ENCODE data around the gene GNB2.
A peak's percentile ranks its signal among the peaks of the same experiment; 100 is the strongest.
"Not testable (repeated sequence)": the region's sequence is repeated elsewhere in the genome, so short reads cannot be mapped to it uniquely, and the experiment has no call there.

The GNB2 gene

DNA sequence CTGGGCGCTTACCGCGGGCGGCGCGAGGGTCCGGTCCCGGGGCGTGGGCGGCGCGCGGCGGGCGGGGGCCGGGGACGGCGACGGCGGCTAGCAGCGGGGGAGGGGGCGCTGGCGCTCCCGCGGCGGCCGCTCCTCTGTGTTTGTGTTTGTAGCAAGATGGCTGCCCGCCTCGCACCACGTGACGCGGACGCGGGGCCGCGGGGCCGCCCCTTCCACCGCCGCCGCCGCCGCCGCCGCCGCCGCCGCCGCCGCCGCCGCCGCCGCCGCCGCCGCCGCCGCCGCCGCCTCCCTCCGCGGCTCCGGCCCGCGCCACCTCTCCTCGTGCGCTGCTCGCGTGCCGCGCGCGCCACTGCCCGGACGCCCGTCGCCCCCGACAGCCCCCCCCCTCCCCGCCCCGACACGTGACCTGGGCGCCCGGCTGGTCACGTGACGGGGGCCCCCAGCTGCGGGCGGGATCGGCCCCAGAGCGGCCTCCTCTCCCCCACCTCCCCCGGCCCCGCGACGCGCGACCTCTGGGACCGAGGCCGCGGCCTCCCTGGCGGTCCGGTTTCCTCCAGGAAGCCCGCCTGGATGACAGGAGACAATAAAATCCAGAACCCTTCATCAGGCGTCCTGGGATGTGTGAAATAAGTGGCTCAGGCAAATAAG, 20.7 kb downstream of the GNB2 start, which contains the start of gene GIGYF1:
Gene GIGYF1 (minus strand): TSS at position 153 of the 648 bp plus-strand sequence. CDS start 6,012 bp downstream, outside the sequence.
- DNase-seq (ENCODE audit: low read depth, low spot score) = no peak

DNA sequence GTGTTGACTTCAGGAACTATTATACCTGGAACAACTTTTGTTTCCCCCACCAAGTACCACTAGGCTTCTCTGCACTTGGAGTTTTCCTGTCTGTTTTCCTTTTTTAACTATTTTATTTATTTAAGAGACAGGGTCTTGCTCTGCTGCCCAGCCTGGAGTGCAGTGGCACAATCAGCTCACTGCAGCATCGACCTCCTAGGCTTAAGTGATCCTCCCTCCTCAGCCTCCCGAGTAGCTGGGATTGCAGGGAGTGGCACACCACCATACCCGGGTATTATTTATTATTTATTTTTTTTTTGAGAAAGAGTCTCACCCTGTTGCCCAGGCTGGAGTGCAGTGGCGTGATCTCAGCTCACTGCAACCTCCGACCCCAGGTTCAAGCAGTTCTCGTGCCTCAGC, 22.6 kb downstream of the GNB2 start:
- no peak for DNase-seq (ENCODE audit: low read depth, low spot score)

DNA sequence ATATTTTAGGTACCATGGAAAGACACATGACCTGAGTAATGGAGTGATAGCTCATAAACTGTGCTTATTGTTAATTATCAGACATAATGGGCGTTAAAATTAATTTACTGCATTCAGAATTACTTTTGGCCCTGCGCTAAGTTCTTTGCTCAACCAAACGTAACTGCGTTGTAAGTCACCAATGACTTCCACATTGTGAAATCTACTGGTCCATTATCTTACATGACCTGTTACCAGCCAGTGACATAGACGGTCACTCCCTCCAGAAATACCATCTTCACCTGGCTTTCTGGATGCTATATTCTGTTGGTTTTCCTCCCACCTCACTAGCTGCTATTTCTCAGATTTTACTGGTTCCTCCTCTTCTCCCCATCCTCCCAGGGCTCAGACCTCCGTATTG, 25.5 kb downstream of the GNB2 start:
- DNase-seq (ENCODE audit: low read depth, low spot score) = no peak

DNA sequence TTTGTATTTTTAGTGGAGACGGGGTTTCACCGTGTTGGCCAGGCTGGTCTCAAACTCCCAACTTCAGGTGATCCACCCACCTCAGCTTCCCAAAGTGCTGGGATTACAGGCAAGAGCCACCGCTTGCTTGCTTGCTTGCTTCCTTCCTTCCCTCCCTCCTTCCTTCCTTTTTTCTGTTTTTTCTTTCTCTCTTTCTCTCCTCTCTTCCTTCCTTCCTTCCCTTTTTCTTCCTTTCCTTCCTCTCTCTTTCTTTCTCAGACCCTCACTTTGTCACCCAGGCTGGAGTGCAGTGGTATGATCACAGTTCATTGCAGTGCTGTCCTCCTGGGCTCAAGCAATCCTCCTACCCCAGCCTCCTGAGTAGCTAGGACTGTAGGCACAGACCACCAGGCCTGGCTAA, 27.5 kb downstream of the GNB2 start:
- DNase-seq (ENCODE audit: low read depth, low spot score) = not testable (repeated sequence)

DNA sequence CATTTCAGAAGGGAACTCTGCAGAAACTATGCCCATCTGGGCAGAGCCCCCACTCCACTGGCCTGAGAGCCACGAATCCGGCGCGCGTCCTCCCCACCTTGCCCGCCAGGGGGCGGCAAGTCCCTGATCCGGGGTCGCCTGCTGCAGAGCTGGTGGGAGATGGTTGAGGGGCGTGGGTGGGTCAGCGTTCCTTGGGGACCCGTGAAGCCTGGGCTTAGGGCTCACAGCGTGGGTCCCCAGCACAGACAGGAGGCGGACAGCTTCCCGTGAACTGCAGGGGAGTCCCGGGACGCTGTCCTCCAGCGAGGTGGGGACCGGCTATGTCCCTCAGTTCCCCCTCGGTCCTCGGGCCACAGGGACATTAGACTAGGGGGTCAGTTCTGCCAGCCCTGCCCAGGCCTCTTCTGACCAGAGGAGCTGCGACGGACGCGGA, 31.8 kb downstream of the GNB2 start:
- DNase-seq (ENCODE audit: low read depth, low spot score) = peak; percentile 44

DNA sequence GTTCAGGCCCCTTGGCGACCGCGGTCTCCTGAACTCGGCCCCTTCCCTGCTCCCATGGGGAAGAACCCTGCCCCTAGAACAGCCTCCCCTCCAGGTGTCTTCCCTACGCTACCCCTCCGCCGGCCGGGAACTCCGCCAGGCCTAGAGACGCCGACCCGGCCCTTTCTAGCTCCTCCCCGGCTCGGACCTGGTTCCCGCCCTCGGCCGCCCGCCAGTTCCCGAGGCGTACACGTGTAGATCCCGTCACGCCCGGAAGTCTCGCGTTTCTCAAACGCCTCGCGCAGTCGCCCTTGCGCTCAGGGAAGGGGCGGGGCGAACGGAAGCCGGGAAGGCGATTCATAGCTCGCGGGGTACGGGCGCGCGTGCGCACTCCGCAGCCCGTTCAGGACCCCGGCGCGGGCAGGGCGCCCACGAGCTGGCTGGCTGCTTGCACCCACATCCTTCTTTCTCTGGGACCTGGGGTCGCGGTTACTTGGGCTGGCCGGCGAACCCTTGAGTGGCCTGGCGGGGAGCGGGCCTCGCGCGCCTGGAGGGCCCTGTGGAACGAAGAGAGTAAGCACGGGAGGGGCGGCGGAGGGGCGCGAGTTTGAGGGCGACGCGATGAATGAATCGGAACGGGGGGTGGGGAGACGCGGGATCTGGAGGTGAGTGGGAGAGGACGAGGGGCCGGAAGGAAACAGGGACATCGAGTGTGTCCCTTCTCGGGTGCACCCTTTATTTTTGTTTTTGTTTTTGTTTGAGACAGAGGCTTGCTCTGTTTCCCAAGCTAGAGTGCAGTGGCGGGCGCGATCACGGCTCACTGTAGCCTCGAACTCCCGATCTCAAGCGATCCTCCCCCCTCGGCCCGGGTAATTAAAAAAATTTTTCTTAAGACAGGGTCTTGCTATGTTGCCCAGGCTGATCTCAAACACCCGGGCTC, 32.5 kb downstream of the GNB2 start, which contains the start of gene POP7:
Gene POP7 (plus strand): TSS at position 369 of the 919 bp plus-strand sequence. CDS start 710 bp downstream, outside the sequence.
- peak; percentile 95 for DNase-seq (ENCODE audit: low read depth, low spot score)

DNA sequence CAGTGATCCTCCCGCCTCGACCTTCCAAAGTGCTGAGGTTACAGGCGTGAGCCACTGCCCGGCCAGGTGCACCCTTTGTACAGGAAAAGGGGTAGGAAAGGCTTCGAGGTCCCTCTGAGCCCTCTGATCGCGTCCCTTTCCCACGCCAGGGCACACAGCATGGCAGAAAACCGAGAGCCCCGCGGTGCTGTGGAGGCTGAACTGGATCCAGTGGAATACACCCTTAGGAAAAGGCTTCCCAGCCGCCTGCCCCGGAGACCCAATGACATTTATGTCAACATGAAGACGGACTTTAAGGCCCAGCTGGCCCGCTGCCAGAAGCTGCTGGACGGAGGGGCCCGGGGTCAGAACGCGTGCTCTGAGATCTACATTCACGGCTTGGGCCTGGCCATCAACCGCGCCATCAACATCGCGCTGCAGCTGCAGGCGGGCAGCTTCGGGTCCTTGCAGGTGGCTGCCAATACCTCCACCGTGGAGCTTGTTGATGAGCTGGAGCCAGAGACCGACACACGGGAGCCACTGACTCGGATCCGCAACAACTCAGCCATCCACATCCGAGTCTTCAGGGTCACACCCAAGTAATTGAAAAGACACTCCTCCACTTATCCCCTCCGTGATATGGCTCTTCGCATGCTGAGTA, 33.3 kb downstream of the GNB2 start:
- DNase-seq (ENCODE audit: low read depth, low spot score) = no peak

DNA sequence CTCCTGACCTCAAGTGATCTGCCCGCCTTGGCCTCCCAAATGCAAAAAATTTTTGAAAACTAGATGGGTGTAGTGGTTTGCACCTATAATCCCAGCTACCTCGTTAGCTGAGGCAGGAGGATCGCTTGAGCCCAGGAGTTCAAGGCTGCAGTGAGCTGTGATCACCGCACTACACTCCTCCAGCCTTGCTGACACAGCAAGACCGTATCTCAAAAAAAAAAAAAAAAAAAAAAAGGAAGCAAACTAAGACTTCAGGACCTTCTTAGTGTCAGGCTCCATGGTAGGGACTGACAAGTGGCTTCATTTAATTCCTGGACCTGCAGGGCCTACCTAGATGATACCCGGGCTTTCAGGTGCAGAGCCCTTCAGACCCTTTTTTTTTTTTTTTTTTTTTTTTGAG, 34.9 kb downstream of the GNB2 start:
- DNase-seq (ENCODE audit: low read depth, low spot score) = no peak

DNA sequence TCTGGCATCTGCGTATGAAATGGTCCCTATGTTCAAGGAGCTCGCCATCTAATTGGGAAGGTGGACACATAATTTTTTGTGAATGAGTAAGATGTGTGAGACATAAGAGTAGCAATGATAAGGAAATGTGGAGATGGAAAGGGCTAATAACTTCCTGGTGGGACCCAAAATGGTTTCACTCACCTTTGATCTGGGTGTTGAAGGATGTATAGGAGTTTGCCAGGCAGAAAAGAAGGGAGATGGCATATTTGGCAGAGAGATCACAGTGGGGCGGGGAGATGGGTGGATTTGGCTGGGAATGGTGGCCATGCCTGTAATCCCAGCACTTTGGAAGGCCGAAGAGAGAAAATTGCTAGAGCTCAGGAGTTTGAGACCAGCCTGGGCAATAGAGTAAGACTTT, 36.9 kb downstream of the GNB2 start:
- no peak for DNase-seq (ENCODE audit: low read depth, low spot score)

DNA sequence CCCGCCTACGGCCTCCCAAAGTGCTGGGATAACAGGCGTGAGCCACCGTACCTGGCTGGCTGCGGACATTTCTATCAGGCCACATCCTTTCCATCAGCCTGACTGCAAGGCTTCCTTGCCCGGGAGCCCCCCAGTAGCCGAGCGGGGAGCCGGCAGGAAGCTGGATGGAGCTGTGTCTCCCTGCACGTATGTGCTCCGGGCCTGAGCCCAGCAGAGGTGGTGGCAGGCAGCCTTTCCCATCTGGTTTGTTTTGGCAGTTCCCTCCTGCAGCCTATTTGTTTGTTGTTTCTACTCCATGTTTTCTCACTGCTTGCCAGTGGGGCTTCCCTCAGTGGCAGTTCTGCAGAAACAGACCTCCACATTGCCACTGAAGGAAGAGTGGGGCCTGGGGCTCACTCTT, 37.8 kb downstream of the GNB2 start:
- no peak for DNase-seq (ENCODE audit: low read depth, low spot score)

DNA sequence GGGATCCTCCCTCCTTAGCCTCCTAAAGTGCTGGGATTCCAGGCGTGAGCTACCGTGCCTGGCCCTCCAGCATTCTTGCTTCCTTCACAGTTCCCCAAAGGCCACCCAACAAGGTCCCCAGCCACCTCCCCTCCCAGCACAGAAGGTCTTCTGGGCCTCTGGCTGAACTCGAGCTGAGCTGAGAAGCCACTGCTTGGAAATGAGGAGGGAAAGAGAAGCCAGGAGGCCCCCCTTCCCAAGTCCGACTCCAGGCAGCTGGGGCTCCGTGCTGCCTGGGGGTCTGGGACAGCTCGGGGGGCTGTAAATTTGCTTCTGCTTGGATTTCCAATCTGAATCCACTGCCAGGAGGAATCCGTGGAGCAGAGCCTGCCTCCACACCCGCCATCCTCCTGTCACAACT, 41.2 kb downstream of the GNB2 start:
- DNase-seq (ENCODE audit: low read depth, low spot score) = no peak

DNA sequence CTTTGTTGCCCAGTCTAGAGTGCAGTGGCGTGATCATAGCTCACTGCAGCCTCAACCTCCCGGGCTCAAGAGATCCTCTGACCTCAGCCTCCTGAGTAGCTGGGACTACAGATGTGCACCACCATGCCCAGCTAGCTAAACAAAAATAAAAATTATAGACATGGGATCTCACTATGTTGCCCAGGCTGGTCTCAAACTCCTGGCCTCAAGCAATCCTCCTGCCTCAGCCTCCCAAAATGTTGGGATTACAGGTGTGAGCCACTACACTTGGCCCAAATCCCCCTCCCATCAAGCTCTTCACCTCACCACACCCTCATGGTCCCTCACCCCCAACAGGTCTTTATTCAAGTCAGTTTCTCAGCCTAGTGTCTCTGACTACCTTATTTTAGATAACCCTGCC, 43.5 kb downstream of the GNB2 start:
- DNase-seq (ENCODE audit: low read depth, low spot score) = not testable (repeated sequence)

DNA sequence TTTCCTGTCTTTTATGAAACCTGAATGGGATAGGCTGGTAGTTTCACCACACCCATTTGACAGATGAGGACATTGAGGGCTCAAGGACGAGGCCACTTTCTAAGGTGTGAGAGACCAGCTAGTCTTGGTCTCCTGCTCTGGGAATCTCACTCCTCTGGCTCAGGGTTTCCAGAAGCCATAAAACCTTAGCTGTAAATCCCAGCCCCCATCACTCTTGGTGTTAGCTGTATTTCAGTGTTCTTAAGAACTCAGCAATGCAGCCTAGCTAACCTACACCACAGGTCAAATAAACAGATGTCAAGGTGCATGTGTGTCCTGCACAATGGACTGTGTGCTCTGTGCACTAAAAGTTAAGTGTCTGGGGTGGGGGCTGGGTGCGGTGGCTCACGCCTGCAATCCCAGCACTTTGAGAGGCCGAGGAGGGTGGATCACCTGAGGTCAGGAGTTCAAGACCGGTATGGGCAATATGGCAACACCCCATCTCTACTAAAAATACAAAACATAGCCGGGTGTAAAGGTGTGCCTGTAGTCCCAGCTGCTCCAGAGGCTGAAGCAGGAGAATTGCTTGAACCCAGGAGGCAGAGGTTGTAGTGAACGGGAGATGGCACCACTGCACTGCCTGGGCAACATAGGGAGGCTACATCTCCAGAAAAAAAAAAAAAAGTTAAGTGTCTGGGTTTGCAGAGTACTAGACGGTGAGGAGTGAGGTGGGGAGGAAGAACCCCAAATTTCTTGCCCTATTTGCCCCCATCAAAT, 46.2 kb downstream of the GNB2 start:
- DNase-seq (ENCODE audit: low read depth, low spot score) = no peak

DNA sequence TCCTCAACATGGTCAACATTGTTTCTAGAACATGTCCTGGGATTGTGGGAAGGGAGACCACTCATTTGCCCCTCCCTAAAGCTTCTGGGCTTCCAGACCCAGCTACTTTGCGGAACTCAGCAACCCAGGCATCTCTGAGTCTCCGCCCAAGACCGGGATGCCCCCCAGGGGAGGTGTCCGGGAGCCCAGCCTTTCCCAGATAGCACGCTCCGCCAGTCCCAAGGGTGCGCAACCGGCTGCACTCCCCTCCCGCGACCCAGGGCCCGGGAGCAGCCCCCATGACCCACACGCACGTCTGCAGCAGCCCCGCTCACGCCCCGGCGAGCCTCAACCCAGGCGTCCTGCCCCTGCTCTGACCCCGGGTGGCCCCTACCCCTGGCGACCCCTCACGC, 46.7 kb downstream of the GNB2 start, which contains the start of gene EPO:
Gene EPO (plus strand): TSS at position 190 of the 392 bp plus-strand sequence. CDS start 513 bp downstream, outside the sequence.
- DNase-seq (ENCODE audit: low read depth, low spot score) = no peak

DNA sequence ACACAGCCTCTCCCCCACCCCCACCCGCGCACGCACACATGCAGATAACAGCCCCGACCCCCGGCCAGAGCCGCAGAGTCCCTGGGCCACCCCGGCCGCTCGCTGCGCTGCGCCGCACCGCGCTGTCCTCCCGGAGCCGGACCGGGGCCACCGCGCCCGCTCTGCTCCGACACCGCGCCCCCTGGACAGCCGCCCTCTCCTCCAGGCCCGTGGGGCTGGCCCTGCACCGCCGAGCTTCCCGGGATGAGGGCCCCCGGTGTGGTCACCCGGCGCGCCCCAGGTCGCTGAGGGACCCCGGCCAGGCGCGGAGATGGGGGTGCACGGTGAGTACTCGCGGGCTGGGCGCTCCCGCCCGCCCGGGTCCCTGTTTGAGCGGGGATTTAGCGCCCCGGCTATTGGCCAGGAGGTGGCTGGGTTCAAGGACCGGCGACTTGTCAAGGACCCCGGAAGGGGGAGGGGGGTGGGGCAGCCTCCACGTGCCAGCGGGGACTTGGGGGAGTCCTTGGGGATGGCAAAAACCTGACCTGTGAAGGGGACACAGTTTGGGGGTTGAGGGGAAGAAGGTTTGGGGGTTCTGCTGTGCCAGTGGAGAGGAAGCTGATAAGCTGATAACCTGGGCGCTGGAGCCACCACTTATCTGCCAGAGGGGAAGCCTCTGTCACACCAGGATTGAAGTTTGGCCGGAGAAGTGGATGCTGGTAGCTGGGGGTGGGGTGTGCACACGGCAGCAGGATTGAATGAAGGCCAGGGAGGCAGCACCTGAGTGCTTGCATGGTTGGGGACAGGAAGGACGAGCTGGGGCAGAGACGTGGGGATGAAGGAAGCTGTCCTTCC, 47.3 kb downstream of the GNB2 start:
- no peak for DNase-seq (ENCODE audit: low read depth, low spot score)

DNA sequence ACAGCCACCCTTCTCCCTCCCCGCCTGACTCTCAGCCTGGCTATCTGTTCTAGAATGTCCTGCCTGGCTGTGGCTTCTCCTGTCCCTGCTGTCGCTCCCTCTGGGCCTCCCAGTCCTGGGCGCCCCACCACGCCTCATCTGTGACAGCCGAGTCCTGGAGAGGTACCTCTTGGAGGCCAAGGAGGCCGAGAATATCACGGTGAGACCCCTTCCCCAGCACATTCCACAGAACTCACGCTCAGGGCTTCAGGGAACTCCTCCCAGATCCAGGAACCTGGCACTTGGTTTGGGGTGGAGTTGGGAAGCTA, 47.9 kb downstream of the GNB2 start:
- DNase-seq (ENCODE audit: low read depth, low spot score) = no peak

DNA sequence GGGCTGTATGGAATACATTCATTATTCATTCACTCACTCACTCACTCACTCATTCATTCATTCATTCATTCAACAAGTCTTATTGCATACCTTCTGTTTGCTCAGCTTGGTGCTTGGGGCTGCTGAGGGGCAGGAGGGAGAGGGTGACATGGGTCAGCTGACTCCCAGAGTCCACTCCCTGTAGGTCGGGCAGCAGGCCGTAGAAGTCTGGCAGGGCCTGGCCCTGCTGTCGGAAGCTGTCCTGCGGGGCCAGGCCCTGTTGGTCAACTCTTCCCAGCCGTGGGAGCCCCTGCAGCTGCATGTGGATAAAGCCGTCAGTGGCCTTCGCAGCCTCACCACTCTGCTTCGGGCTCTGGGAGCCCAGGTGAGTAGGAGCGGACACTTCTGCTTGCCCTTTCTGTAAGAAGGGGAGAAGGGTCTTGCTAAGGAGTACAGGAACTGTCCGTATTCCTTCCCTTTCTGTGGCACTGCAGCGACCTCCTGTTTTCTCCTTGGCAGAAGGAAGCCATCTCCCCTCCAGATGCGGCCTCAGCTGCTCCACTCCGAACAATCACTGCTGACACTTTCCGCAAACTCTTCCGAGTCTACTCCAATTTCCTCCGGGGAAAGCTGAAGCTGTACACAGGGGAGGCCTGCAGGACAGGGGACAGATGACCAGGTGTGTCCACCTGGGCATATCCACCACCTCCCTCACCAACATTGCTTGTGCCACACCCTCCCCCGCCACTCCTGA, 49.1 kb downstream of the GNB2 start:
- DNase-seq (ENCODE audit: low read depth, low spot score) = no peak

DNA sequence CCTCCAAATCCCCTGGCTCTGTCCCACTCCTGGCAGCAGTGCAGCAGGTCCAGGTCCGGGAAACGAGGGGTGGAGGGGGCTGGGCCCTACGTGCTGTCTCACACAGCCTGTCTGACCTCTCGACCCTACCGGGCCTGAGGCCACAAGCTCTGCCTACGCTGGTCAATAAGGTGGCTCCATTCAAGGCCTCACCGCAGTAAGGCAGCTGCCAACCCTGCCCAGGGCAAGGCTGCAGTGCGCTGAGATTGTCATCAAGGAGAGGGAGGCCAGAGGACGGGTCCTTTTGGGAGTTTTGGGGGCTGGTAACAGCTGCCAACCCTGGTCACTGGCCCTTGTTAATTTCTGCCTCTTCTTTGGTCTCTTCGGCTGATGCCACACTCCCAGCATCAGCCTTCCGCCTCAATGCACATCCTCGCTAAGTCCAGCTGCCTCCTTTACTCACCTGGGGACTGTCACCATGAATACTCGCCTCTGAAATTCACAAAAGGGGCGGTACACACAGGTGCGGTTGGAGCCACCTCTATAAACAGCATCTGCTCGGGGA, 50.3 kb downstream of the GNB2 start:
- DNase-seq (ENCODE audit: low read depth, low spot score) = no peak

DNA sequence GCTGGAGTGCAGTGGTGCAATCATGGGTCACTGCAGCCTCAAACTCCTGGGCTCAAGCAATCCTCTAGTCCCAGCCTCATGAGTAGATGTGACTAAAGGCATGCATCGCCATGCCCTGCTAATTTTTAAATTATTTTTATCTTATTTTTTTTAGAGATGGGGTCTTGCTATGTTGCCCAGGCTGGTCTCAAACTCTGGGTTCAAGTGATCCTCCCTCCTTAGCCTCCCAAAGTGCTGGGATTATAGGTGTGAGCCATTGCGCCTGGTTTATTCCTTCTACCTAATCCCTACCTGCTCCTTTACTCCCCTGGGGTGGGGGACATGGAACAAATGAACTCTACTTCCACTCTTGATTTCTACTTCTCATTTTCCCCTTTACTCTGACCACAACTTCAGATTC, 50.8 kb downstream of the GNB2 start:
- DNase-seq (ENCODE audit: low read depth, low spot score) = not testable (repeated sequence)

Data from brain pericyte (primary cell).